Neural cell (in vitro differentiated cells): ENCODE results near the gene HSF4. TPM values are rescaled to one million over a fixed set of nuclear protein-coding genes. Genes with fewer than 3 reads are reported as not detected.
A peak's percentile ranks its signal among the peaks of the same experiment; 100 is the strongest.

Source experiments
- H2AFZ ChIP-seq: fragments of 200-600, 300-800 bp; sonication (generic), shearing (Covaris generic); 2 replicates; pipeline ENCODE4 v1.6.0; 2014; ENCODE audit warnings: low read depth, mild to moderate bottlenecking, antibody characterized with exemption, low read length, moderate library complexity
- H3F3A ChIP-seq: fragments of 200-600 bp; shearing (Covaris generic); 2 replicates; pipeline ENCODE4 v1.6.1; 2016; ENCODE audit warnings: mild to moderate bottlenecking, moderate library complexity, mixed read lengths, antibody characterized with exemption, low read length; ENCODE audit not compliant: insufficient read depth, poor library complexity, severe bottlenecking
- H3K27ac ChIP-seq: fragments of 200-600, 300-800 bp; sonication (generic), shearing (Covaris generic); 2 replicates; pipeline ENCODE4 v1.5.1; 2014; ENCODE audit warnings: mild to moderate bottlenecking, low read length, moderate library complexity
- H3K27me3 ChIP-seq: fragments of 300-800, 200-600 bp; sonication (generic), shearing (Covaris generic); 2 replicates; pipeline ENCODE4 v1.6.0; 2014; ENCODE audit warnings: mild to moderate bottlenecking, low read depth, low read length, moderate library complexity; ENCODE audit not compliant: insufficient read depth
- H3K36me3 ChIP-seq: fragments of 300-800, 200-600 bp; sonication (generic), shearing (Covaris generic); 2 replicates; pipeline ENCODE4 v1.5.1; 2014; ENCODE audit warnings: mild to moderate bottlenecking, antibody characterized with exemption, low read length, moderate library complexity; ENCODE audit not compliant: insufficient read depth
- H3K4me2 ChIP-seq: fragments of 300-800, 200-600 bp; sonication (generic), shearing (Covaris generic); 2 replicates; pipeline ENCODE4 v1.6.0; 2014; ENCODE audit warnings: mild to moderate bottlenecking, low read length
- H3K4me3 ChIP-seq: fragments of 300-800, 200-600 bp; sonication (generic), shearing (Covaris generic); 2 replicates; pipeline ENCODE4 v1.5.1; 2014; ENCODE audit warnings: mild to moderate bottlenecking, low read length, moderate library complexity
- H3K79me2 ChIP-seq: fragments of 200-600 bp; shearing (Covaris generic); replicated peaks from 2 replicates; pipeline ENCODE4 v1.6.0; 2014; ENCODE audit warnings: mild to moderate bottlenecking, low read length, moderate library complexity; ENCODE audit not compliant: insufficient read depth
- H3K9ac ChIP-seq: fragments of 300-800, 200-600 bp; sonication (generic), shearing (Covaris generic); 2 replicates; pipeline ENCODE4 v1.6.1; 2016; ENCODE audit warnings: mild to moderate bottlenecking, low read length, mixed read lengths
- H3K9me2 ChIP-seq: fragments of 200-600 bp; shearing (Covaris generic); 2 replicates; pipeline ENCODE4 v1.6.1; 2016; ENCODE audit warnings: mild to moderate bottlenecking, low read length, mixed read lengths; ENCODE audit not compliant: insufficient read depth
- H3K9me3 ChIP-seq: fragments of 200-600, 300-800 bp; sonication (generic), shearing (Covaris generic); 2 replicates; pipeline ENCODE4 v1.6.1; 2016; ENCODE audit warnings: mild to moderate bottlenecking, mixed run types, low read length, moderate library complexity, mixed read lengths
- H4K20me1 ChIP-seq: fragments of 200-600 bp; shearing (Covaris generic); 2 replicates; pipeline ENCODE4 v1.6.1; 2016; ENCODE audit warnings: mild to moderate bottlenecking, mixed run types; ENCODE audit not compliant: insufficient read depth
- CTCF ChIP-seq: fragments of 450-650 bp; IDR thresholded peaks from 2 replicates; pipeline ENCODE4 v1.5.1; 2014; ENCODE audit warnings: antibody characterized with exemption, mild to moderate bottlenecking, moderate library complexity; ENCODE audit not compliant: poor library complexity, severe bottlenecking
- EP300 ChIP-seq: fragments of 450-650 bp; conservative IDR thresholded peaks from 2 replicates; pipeline ENCODE4 v1.6.1; 2014; ENCODE audit warnings: antibody characterized with exemption, mild to moderate bottlenecking, moderate library complexity; ENCODE audit not compliant: poor library complexity, severe bottlenecking
- EZH2 ChIP-seq: fragments of 200-600, 300-800 bp; shearing (Covaris generic), sonication (generic); IDR thresholded peaks from 2 replicates; pipeline ENCODE4 v1.6.1; 2014; ENCODE audit warnings: antibody characterized with exemption, low read length, borderline replicate concordance, mild to moderate bottlenecking; ENCODE audit not compliant: insufficient read depth, poor library complexity, severe bottlenecking
- MXI1 ChIP-seq: fragments of 450-650 bp; conservative IDR thresholded peaks from 2 replicates; pipeline ENCODE4 v1.6.1; 2014; ENCODE audit warnings: antibody characterized with exemption, mild to moderate bottlenecking; ENCODE audit not compliant: poor library complexity, severe bottlenecking
- POLR2AphosphoS5 ChIP-seq: IDR thresholded peaks from 2 replicates; pipeline ENCODE4 v1.6.1; 2012
- RAD21 ChIP-seq: fragments of 450-650 bp; conservative IDR thresholded peaks from 2 replicates; pipeline ENCODE4 v1.6.1; 2014; ENCODE audit warnings: antibody characterized with exemption, mild to moderate bottlenecking, moderate library complexity
- REST ChIP-seq: IDR thresholded peaks from 2 replicates; pipeline ENCODE4 v1.6.1; 2012; ENCODE audit warnings: borderline replicate concordance
- SMC3 ChIP-seq: fragments of 450-650 bp; conservative IDR thresholded peaks from 2 replicates; pipeline ENCODE4 v1.6.1; 2014; ENCODE audit warnings: antibody characterized with exemption, mild to moderate bottlenecking, moderate library complexity; ENCODE audit not compliant: poor library complexity
- TAF1 ChIP-seq: IDR thresholded peaks from 2 replicates; pipeline ENCODE4 v1.6.1; 2012; ENCODE audit warnings: low read depth
- polyA plus RNA-seq: library from polyadenylated mRNA; depleted of rRNA; stranded (reverse); fragments of >200 nt; gene quantifications from 2 replicates; pipeline ENCODE4 v1.2.3, GENCODE V29; 2014

The HSF4 gene
- polyA plus RNA-seq, 1 donor from 2014 or later, result 12.7 TPM

- Histone ChIP-seq H2AFZ (no peak overlapping the region), H3K9ac (no peak overlapping the region), H3K79me2 (no peaks in the 10 kb centered on the region), H3K4me3 (no peak overlapping the region), H4K20me1 (no peaks in the 10 kb centered on the region), H3K4me2 (no peak overlapping the region), H3K27me3 (peaks cover 100% of the 10 kb centered on the region), H3K36me3 (no peaks in the 10 kb centered on the region), H3K9me3 (no peaks in the 10 kb centered on the region), H3F3A (no peaks in the 10 kb centered on the region), H3K9me2 (no peaks in the 10 kb centered on the region), H3K27ac (no peak overlapping the region)
- TF ChIP-seq REST (no peak), CTCF (no peak), EP300 (no peak), RAD21 (no peak), EZH2 (no peak), TAF1 (no peak), SMC3 (no peak), POLR2AphosphoS5 (no peak), MXI1 (no peak)
These were observed 2.9 kb upstream of the HSF4 start for GRCh38 chr16:67161595-67162058.

GRCh38 chr16:67162506-67163163 is 1.9 kb upstream of the HSF4 start:
- Histone ChIP-seq H3K4me2 (peak overlapping the region; percentile 48), H3K36me3 (no peaks in the 10 kb centered on the region), H4K20me1 (no peaks in the 10 kb centered on the region), H3K79me2 (no peaks in the 10 kb centered on the region), H3K9ac (peak overlapping the region; percentile 81), H3K4me3 (peak overlapping the region; percentile 88), H3F3A (no peaks in the 10 kb centered on the region), H3K9me2 (no peaks in the 10 kb centered on the region), H2AFZ (peak overlapping the region; percentile 69), H3K27ac (peak overlapping the region; percentile 46), H3K9me3 (no peaks in the 10 kb centered on the region), H3K27me3 (peaks cover 100% of the 10 kb centered on the region)
- TF ChIP-seq CTCF (no peak), POLR2AphosphoS5 (no peak), TAF1 (no peak)
